H9 (cell line): Measurements from ENCODE around the gene NNT. TPM values are rescaled to one million over a fixed set of nuclear protein-coding genes. Genes with fewer than 3 reads are reported as not detected.

Experiments
- DNase-seq: peaks from one replicate; pipeline ENCODE4 v3.0.0-alpha.2; 2017
- H2AFZ ChIP-seq: one replicate; pipeline ENCODE4 v1.6.1; 2013; ENCODE audit warnings: mild to moderate bottlenecking, low read length, control low read depth, moderate library complexity
- H2AK5ac ChIP-seq: 2 replicates; pipeline ENCODE4 v1.6.1; 2013; ENCODE audit warnings: low read length, control low read depth, mixed read lengths; ENCODE audit not compliant: insufficient read length
- H2BK120ac ChIP-seq: one replicate; pipeline ENCODE4 v1.6.1; 2013; ENCODE audit warnings: low read depth, mild to moderate bottlenecking, low read length, control low read depth, inconsistent platforms; ENCODE audit not compliant: poor library complexity, severe bottlenecking
- H2BK12ac ChIP-seq: 2 replicates; pipeline ENCODE4 v1.6.1; 2013; ENCODE audit warnings: low read length, control low read depth, mixed read lengths, low read depth; ENCODE audit not compliant: insufficient read length
- H2BK15ac ChIP-seq: 2 replicates; pipeline ENCODE4 v1.6.1; 2013; ENCODE audit warnings: low read depth, low read length, control low read depth
- H2BK20ac ChIP-seq: one replicate; pipeline ENCODE4 v1.6.1; 2013; ENCODE audit warnings: low read depth, mild to moderate bottlenecking, low read length, control low read depth, inconsistent platforms; ENCODE audit not compliant: poor library complexity, severe bottlenecking
- H2BK5ac ChIP-seq: 2 replicates; pipeline ENCODE4 v1.6.1; 2013; ENCODE audit warnings: low read length, control low read depth, mixed read lengths; ENCODE audit not compliant: insufficient read length
- H3K14ac ChIP-seq: 2 replicates; pipeline ENCODE4 v1.6.1; 2013; ENCODE audit warnings: low read length, control low read depth; ENCODE audit not compliant: insufficient read depth
- H3K18ac ChIP-seq: 2 replicates; pipeline ENCODE4 v1.6.1; 2013; ENCODE audit warnings: low read depth, mild to moderate bottlenecking, mixed read lengths, low read length, control low read depth; ENCODE audit not compliant: insufficient read length
- H3K23ac ChIP-seq: 2 replicates; pipeline ENCODE4 v1.6.1; 2013; ENCODE audit warnings: low read length, control low read depth, mixed read lengths, low read depth; ENCODE audit not compliant: insufficient read length
- H3K23me2 ChIP-seq: 2 replicates; pipeline ENCODE4 v1.6.1; 2013; ENCODE audit warnings: low read depth, mild to moderate bottlenecking, mixed read lengths, low read length, control low read depth; ENCODE audit not compliant: insufficient read length, poor library complexity, severe bottlenecking
- H3K27ac ChIP-seq: 2 replicates; pipeline ENCODE4 v1.5.1; 2013; ENCODE audit warnings: low read length, control low read depth, mixed read lengths, low read depth; ENCODE audit not compliant: insufficient read length
- H3K27me3 ChIP-seq: 2 replicates; pipeline ENCODE4 v1.6.1; 2013; ENCODE audit warnings: low read length, control low read depth, inconsistent platforms; ENCODE audit not compliant: insufficient read depth
- H3K4ac ChIP-seq: 2 replicates; pipeline ENCODE4 v1.6.1; 2013; ENCODE audit warnings: low read depth, mild to moderate bottlenecking, control low read depth, inconsistent platforms, low read length, moderate library complexity
- H3K4me1 ChIP-seq: 2 replicates; pipeline ENCODE4 v1.6.1; 2013; ENCODE audit warnings: low read length, control low read depth, inconsistent platforms; ENCODE audit not compliant: insufficient read depth
- H3K4me2 ChIP-seq: 2 replicates; pipeline ENCODE4 v1.6.1; 2013; ENCODE audit warnings: low read length, control low read depth, mixed read lengths; ENCODE audit not compliant: insufficient read length, insufficient read depth
- H3K56ac ChIP-seq: 2 replicates; pipeline ENCODE4 v1.6.1; 2013; ENCODE audit warnings: low read depth, mild to moderate bottlenecking, mixed read lengths, low read length, control low read depth; ENCODE audit not compliant: insufficient read length
- H3K79me1 ChIP-seq: 2 replicates; pipeline ENCODE4 v1.6.1; 2013; ENCODE audit warnings: low read depth, mild to moderate bottlenecking, moderate library complexity, low read length, control low read depth, inconsistent platforms; ENCODE audit not compliant: insufficient read depth, poor library complexity, severe bottlenecking
- H3K79me2 ChIP-seq: 2 replicates; pipeline ENCODE4 v1.6.1; 2013; ENCODE audit warnings: low read length, control low read depth, inconsistent platforms; ENCODE audit not compliant: insufficient read depth
- H3K9ac ChIP-seq: 2 replicates; pipeline ENCODE4 v1.6.1; 2013; ENCODE audit warnings: low read length, control low read depth, mixed read lengths; ENCODE audit not compliant: insufficient read length; ENCODE audit errors: extremely low read depth
- H3K9me3 ChIP-seq: one replicate; pipeline ENCODE4 v1.6.1; 2013; ENCODE audit warnings: low read depth, low read length, inconsistent platforms; ENCODE audit not compliant: control insufficient read depth
- H3T11ph ChIP-seq: one replicate; pipeline ENCODE4 v1.6.1; 2013; ENCODE audit warnings: mild to moderate bottlenecking, low read length, control low read depth, inconsistent platforms
- H4K20me1 ChIP-seq: one replicate; pipeline ENCODE4 v1.6.1; 2013; ENCODE audit not compliant: control insufficient read depth, insufficient read length, insufficient read depth
- H4K5ac ChIP-seq: 2 replicates; pipeline ENCODE4 v1.6.1; 2013; ENCODE audit warnings: low read depth, mild to moderate bottlenecking, mixed read lengths, low read length, control low read depth; ENCODE audit not compliant: insufficient read length
- H4K8ac ChIP-seq: replicated peaks from 2 replicates; pipeline ENCODE4 v1.6.1; 2013; ENCODE audit warnings: low read length, control low read depth, mixed read lengths, low read depth; ENCODE audit not compliant: insufficient read length
- H4K91ac ChIP-seq: 2 replicates; pipeline ENCODE4 v1.6.1; 2013; ENCODE audit warnings: low read depth, mild to moderate bottlenecking, moderate library complexity, mixed read lengths, low read length, control low read depth; ENCODE audit not compliant: insufficient read length
- H3K27ac Mint-ChIP-seq, 3 experiments: 2 replicates in 2 of 3; 3 replicates in 1 of 3; pipeline ENCODE4 v1.8.0; 2020 to 2021; ENCODE audit warnings: mixed read lengths in 3 of 3, mild to moderate bottlenecking in 1 of 3, moderate library complexity in 1 of 3
- H3K27me3 Mint-ChIP-seq: 2 replicates; pipeline ENCODE4 v1.8.0; 2021; ENCODE audit warnings: low read depth, mild to moderate bottlenecking, moderate library complexity, mixed read lengths
- H3K36me3 Mint-ChIP-seq, 3 experiments: 2 replicates in 2 of 3; 3 replicates in 1 of 3; pipeline ENCODE4 v1.8.0; 2020 to 2021; ENCODE audit warnings: low read depth in 3 of 3, mixed read lengths in 3 of 3; ENCODE audit not compliant: insufficient read depth in 1 of 3
- H3K4me1 Mint-ChIP-seq, 2 experiments: 2 replicates each; pipeline ENCODE4 v1.8.0; 2020; ENCODE audit warnings: mixed read lengths in 2 of 2
- H3K4me3 Mint-ChIP-seq, 2 experiments: 2 replicates in 1 of 2; 3 replicates in 1 of 2; pipeline ENCODE4 v1.8.0; 2020 to 2021; ENCODE audit warnings: mild to moderate bottlenecking in 2 of 2, mixed read lengths in 2 of 2, moderate library complexity in 1 of 2
- H3K9me3 Mint-ChIP-seq, 2 experiments: 2 replicates in 1 of 2; 3 replicates in 1 of 2; pipeline ENCODE4 v1.8.0; 2020; ENCODE audit warnings: mild to moderate bottlenecking in 2 of 2, mixed read lengths in 2 of 2, moderate library complexity in 1 of 2
- CTCF ChIP-seq: fragments of 200-600 bp; sonication (generic); conservative IDR thresholded peaks from 3 replicates; pipeline ENCODE4 v1.8.0; 2021; ENCODE audit warnings: antibody characterized with exemption, mild to moderate bottlenecking
- WGBS: extraction: QIAGEN DNeasy Blood & Tissue Kit; methylation state at CpG from one replicate; pipeline ENCODE4 v1.1.7; 2013; ENCODE audit warnings: missing lambda C conversion rate, low lambda C conversion rate, mixed read lengths; ENCODE audit not compliant: insufficient read length; ENCODE audit errors: extremely low coverage; 5-methylcytosine and 5-hydroxymethylcytosine counted together
- total RNA-seq: library from RNA; stranded (reverse); gene quantifications from 2 replicates; pipeline ENCODE4 v1.2.1, GENCODE V29; 2021

Gene NNT
- total RNA-seq, 1 experiment from 2014 or later = 27.6 TPM

DNA sequence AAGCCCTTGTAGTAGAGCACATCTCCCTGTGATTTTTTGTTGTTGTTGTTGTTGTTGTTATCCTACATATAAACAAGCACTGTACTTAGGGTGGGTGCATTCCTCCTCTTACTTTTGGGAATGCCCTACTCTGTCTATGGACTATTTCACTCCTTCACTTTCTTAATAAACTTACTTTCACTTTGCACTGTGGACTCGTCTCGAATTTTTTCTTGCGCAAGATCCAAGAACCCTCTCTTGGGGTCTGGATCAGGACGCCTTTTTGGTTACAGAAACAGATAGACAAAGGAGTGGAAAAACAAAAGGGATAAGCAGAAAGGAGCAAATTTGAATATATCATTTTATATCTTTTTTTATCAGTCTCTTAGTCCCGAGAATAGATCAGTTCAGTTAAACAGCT lies 31.7 kb upstream of the NNT start:
- no peak for DNase-seq
- H3K23me2 ChIP-seq = no peaks in the 10 kb centered on the region
- no peak overlapping the region for H3K4me2 ChIP-seq
- no peak overlapping the region for H3K4me3 Mint-ChIP-seq
- no peak overlapping the region for H2BK15ac ChIP-seq
- no peak for TF ChIP-seq CTCF
- no peak overlapping the region for H4K5ac ChIP-seq
- H3K18ac ChIP-seq = no peak overlapping the region
- H4K20me1 ChIP-seq = no peaks in the 10 kb centered on the region
- no peak overlapping the region for H4K8ac ChIP-seq
- H3K9me3 Mint-ChIP-seq = peaks cover 0 to 5% of the 10 kb centered on the region in 2 experiments; a peak in 1 of 5 replicates
- H2AFZ ChIP-seq = no peak overlapping the region
- H2BK5ac ChIP-seq = no peak overlapping the region
- no peak overlapping the region for H4K91ac ChIP-seq
- no peak overlapping the region for H2BK12ac ChIP-seq
- no peaks in the 10 kb centered on the region for H3K9me3 ChIP-seq
- H3K23ac ChIP-seq = no peak overlapping the region
- no peak overlapping the region for H3K56ac ChIP-seq
- H3K27ac ChIP-seq = no peak overlapping the region
- no peak overlapping the region for H3K4ac ChIP-seq
- H2AK5ac ChIP-seq = no peak overlapping the region
- no peaks in the 10 kb centered on the region for H3K27me3 ChIP-seq
- no peaks in the 10 kb centered on the region for H3K27me3 Mint-ChIP-seq
- H3K4me1 Mint-ChIP-seq = no peaks in the 10 kb centered on the region
- no peak overlapping the region for H3K27ac Mint-ChIP-seq
- H3K4me1 ChIP-seq = no peaks in the 10 kb centered on the region
- no peaks in the 10 kb centered on the region for H3K79me2 ChIP-seq
- H3K14ac ChIP-seq = no peak overlapping the region
- no peak overlapping the region for H2BK20ac ChIP-seq
- no peaks in the 10 kb centered on the region for H3K79me1 ChIP-seq
- peaks cover 6 to 13% (median 8%) of the 10 kb centered on the region in 3 experiments; a peak in 5 of 7 replicates for H3K36me3 Mint-ChIP-seq
- H3K9ac ChIP-seq = no peak overlapping the region
- H3T11ph ChIP-seq = no peak overlapping the region
- no peak overlapping the region for H2BK120ac ChIP-seq
- no CpG with 5 or more reads among the region's 5 CpGs for WGBS
